Prostate gland (tissue), 2 donors: ENCODE data around the gene TNS1.

Experiments
- POLR2A ChIP-seq: fragments of 450-650 bp; IDR thresholded peaks from one replicate; pipeline ENCODE4 v1.6.1; 2016; ENCODE audit warnings: antibody characterized with exemption, mild to moderate bottlenecking
- POLR2AphosphoS5 ChIP-seq: sonication (generic); formaldehyde crosslinking; IDR thresholded peaks from one replicate; pipeline ENCODE4 v1.6.1; 2017; ENCODE audit warnings: antibody characterized with exemption
- TF ChIP-seq, protein P1 (sequence below), 4 experiments: fragments of 200-600 bp in 2 of 4; fragments of 450-650 bp in 2 of 4; sonication (generic) in 2 of 4; IDR thresholded peaks; 1 replicate in 3 of 4; 2 replicates in 1 of 4; pipeline ENCODE4 v1.5.1; 2016 to 2019; ENCODE audit warnings: antibody characterized with exemption in 4 of 4, mild to moderate bottlenecking in 2 of 4, moderate library complexity in 2 of 4

- TF ChIP-seq, protein P1, sequence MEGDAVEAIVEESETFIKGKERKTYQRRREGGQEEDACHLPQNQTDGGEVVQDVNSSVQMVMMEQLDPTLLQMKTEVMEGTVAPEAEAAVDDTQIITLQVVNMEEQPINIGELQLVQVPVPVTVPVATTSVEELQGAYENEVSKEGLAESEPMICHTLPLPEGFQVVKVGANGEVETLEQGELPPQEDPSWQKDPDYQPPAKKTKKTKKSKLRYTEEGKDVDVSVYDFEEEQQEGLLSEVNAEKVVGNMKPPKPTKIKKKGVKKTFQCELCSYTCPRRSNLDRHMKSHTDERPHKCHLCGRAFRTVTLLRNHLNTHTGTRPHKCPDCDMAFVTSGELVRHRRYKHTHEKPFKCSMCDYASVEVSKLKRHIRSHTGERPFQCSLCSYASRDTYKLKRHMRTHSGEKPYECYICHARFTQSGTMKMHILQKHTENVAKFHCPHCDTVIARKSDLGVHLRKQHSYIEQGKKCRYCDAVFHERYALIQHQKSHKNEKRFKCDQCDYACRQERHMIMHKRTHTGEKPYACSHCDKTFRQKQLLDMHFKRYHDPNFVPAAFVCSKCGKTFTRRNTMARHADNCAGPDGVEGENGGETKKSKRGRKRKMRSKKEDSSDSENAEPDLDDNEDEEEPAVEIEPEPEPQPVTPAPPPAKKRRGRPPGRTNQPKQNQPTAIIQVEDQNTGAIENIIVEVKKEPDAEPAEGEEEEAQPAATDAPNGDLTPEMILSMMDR (IDR thresholded peaks at IDR 0.05) = no peak
- TF ChIP-seq POLR2A (no peak), POLR2AphosphoS5 (no peak)
Observed at GRCh38 chr2:217795706-217796465, 206.9 kb downstream of the TNS1 start.
